IMR-90 (cell line): ENCODE measurements around the gene DNM1.

Experiments used
- BHLHE40 ChIP-seq: fragments of 150-350 bp; IDR thresholded peaks from 2 replicates; pipeline ENCODE4 v1.6.1; 2016; ENCODE audit warnings: mild to moderate bottlenecking, low read depth, low read length
- CEBPB ChIP-seq: IDR thresholded peaks from 2 replicates; pipeline ENCODE4 v1.6.1; 2012; ENCODE audit warnings: low read depth, low read length, improper control_type of control experiment
- CTCF ChIP-seq: conservative IDR thresholded peaks from 2 replicates; pipeline ENCODE4 v1.5.1; 2012; ENCODE audit warnings: mild to moderate bottlenecking, low read depth, low read length, improper control_type of control experiment
- ELK1 ChIP-seq: fragments of 150-350 bp; IDR thresholded peaks from 2 replicates; pipeline ENCODE4 v1.6.1; 2016; ENCODE audit warnings: low read depth, mild to moderate bottlenecking, low read length, moderate library complexity, borderline replicate concordance
- FOS ChIP-seq: fragments of 150-350 bp; IDR thresholded peaks from 2 replicates; pipeline ENCODE4 v1.6.1; 2016; ENCODE audit warnings: low read depth, low read length
- MAFK ChIP-seq: IDR thresholded peaks from 2 replicates; pipeline ENCODE4 v1.6.1; 2012; ENCODE audit warnings: low read depth, low read length, improper control_type of control experiment
- NFE2L2 ChIP-seq: fragments of 150-350 bp; IDR thresholded peaks from 2 replicates; pipeline ENCODE4 v1.6.1; 2016; ENCODE audit warnings: low read depth, mild to moderate bottlenecking, low read length
- POLR2A ChIP-seq: IDR thresholded peaks from 2 replicates; pipeline ENCODE4 v1.6.1; 2012; ENCODE audit warnings: mild to moderate bottlenecking, low read depth, low read length
- RAD21 ChIP-seq: IDR thresholded peaks from 2 replicates; pipeline ENCODE4 v1.6.1; 2012; ENCODE audit warnings: low read length, improper control_type of control experiment
- RFX5 ChIP-seq: IDR thresholded peaks from 2 replicates; pipeline ENCODE4 v1.8.0; 2012; ENCODE audit warnings: low read depth, mild to moderate bottlenecking, low read length, moderate library complexity
- USF2 ChIP-seq: fragments of 150-350 bp; IDR thresholded peaks from 2 replicates; pipeline ENCODE4 v1.6.1; 2017; ENCODE audit warnings: mild to moderate bottlenecking, antibody characterized with exemption, low read length, low read depth

GRCh38 chr9:128164307-128164885 lies 38.8 kb upstream of the DNM1 start:
- TF ChIP-seq BHLHE40 = no peak
- TF ChIP-seq RAD21 = no peak
- TF ChIP-seq CTCF = no peak
- TF ChIP-seq NFE2L2 = no peak
- TF ChIP-seq USF2 = no peak
- no peak for TF ChIP-seq MAFK
- TF ChIP-seq CEBPB = no peak
- TF ChIP-seq POLR2A = no peak
- TF ChIP-seq FOS = no peak
- no peak for TF ChIP-seq ELK1
- no peak for TF ChIP-seq RFX5
